ENCODE measurements around the gene ARHGAP6.

DNA sequence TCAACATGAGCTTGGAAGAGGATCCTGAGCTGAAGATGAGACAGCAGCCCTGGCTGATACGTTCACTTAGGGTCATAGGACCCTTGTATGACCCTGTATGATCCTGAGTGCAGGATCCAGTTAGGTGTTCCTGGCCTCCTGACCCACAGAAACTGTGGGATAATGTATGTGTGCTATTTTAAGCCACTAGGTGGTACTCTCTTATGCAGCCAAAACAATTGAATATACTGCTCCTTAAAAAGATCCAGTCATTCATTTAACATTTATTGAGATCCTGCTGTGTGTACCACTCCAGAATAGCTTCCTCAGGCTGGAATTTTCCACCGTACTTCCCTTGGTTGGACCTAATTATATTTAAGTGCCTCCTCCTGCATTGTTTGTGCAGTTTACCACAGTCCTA, 205.4 kb downstream of the ARHGAP6 start:
- TF ChIP-seq MAZ (IDR thresholded peaks at IDR 0.05; ENCODE audit: borderline replicate concordance, low read depth, low read length), result no peak
- TF ChIP-seq, protein P1, sequence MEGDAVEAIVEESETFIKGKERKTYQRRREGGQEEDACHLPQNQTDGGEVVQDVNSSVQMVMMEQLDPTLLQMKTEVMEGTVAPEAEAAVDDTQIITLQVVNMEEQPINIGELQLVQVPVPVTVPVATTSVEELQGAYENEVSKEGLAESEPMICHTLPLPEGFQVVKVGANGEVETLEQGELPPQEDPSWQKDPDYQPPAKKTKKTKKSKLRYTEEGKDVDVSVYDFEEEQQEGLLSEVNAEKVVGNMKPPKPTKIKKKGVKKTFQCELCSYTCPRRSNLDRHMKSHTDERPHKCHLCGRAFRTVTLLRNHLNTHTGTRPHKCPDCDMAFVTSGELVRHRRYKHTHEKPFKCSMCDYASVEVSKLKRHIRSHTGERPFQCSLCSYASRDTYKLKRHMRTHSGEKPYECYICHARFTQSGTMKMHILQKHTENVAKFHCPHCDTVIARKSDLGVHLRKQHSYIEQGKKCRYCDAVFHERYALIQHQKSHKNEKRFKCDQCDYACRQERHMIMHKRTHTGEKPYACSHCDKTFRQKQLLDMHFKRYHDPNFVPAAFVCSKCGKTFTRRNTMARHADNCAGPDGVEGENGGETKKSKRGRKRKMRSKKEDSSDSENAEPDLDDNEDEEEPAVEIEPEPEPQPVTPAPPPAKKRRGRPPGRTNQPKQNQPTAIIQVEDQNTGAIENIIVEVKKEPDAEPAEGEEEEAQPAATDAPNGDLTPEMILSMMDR (conservative IDR thresholded peaks at IDR 0.05; ENCODE audit: low read depth, low read length), result no peak
- TF ChIP-seq, protein P2, sequence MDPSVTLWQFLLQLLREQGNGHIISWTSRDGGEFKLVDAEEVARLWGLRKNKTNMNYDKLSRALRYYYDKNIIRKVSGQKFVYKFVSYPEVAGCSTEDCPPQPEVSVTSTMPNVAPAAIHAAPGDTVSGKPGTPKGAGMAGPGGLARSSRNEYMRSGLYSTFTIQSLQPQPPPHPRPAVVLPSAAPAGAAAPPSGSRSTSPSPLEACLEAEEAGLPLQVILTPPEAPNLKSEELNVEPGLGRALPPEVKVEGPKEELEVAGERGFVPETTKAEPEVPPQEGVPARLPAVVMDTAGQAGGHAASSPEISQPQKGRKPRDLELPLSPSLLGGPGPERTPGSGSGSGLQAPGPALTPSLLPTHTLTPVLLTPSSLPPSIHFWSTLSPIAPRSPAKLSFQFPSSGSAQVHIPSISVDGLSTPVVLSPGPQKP (IDR thresholded peaks at IDR 0.05; ENCODE audit: borderline replicate concordance, low read depth, low read length), result no peak
- no peak for TF ChIP-seq POLR2A (IDR thresholded peaks at IDR 0.05; ENCODE audit: low read depth, low read length)
